Measurements from ENCODE around the gene C19orf38. TPM values are rescaled to one million over a fixed set of nuclear protein-coding genes. Genes with fewer than 3 reads are reported as not detected.

C19orf38 gene
- total and polyA plus RNA-seq, 2 of the 4 experiments (the other 2 are of a cell fraction): 0.18 to 0.19 TPM

DNA sequence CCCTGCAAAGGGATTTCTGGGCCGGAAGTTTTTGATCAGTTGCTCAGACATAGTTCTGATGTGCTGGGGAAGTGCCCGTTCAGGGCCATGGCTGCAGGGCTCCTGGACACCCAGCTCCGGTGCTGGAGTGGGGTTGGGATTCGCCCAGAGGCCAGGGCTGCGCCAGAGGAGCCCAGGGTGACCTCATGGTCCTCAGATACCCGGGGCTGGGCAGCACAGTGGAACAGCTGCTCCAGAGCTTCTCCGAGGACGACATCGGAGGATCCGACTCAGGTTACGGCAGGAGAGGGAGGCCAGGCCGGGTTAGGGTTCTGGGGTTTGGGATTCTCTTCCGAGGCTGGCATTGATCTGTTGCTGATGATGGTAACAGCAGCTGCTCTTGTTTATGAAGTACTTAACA, 44.0 kb downstream of the C19orf38 start:
- Histone ChIP-seq H2AFZ (replicated peaks; ENCODE audit: low read length, poor library complexity) (no peak overlapping the region), H4K20me1 (ENCODE audit: insufficient read depth, low read length) (peaks cover 70% of the 10 kb centered on the region), H3K9ac (ENCODE audit: low read depth, low read length) (no peak overlapping the region), H4K8ac (ENCODE audit: low read depth in 2 of 2, low read length in 2 of 2) (no peak overlapping the region), H2BK15ac (ENCODE audit: low read depth, low read length) (no peak overlapping the region), H3K79me1 (ENCODE audit: low read depth in 1 of 2, low read length in 2 of 2) (peaks cover 31 to 85% of the 10 kb centered on the region in 2 experiments), H3K27ac (ENCODE audit: insufficient read depth, low read length) (no peak overlapping the region), H4K91ac (ENCODE audit: insufficient read depth, low read depth, low read length) (no peak overlapping the region), H4K5ac (ENCODE audit: low read depth, low read length) (no peak overlapping the region), H3K4me3 (ENCODE audit: insufficient read depth, low read depth, low read length) (no peak overlapping the region), H3K36me3 (ENCODE audit: control insufficient read depth, insufficient read depth, low read length) (0 out of 2 replicates have a peak, but pooled peaks cover 2% of the 10 kb centered on the region), H3K14ac (replicated peaks; ENCODE audit: low read depth, low read length) (no peak overlapping the region), H3K4me2 (ENCODE audit: low read depth, low read length) (no peak overlapping the region), H2BK120ac (ENCODE audit: low read depth, low read length) (no peak overlapping the region), H3K4ac (ENCODE audit: low read depth, low read length) (no peak overlapping the region), H3K18ac (ENCODE audit: low read depth, low read length) (no peak overlapping the region), H3K27me3 (ENCODE audit: control insufficient read depth, insufficient read depth, low read length) (no peaks in the 10 kb centered on the region), H2BK5ac (ENCODE audit: low read depth, low read length, poor library complexity, severe bottlenecking) (no peak overlapping the region), H3K4me1 (ENCODE audit: control insufficient read depth, insufficient read depth, low read length) (peaks cover 12% of the 10 kb centered on the region), H2AK9ac (replicated peaks; ENCODE audit: low read depth, low read length, poor library complexity) (no peak overlapping the region), H3K9me1 (ENCODE audit: insufficient read depth, low read length) (peaks cover 34% of the 10 kb centered on the region), H2BK20ac (ENCODE audit: low read depth, low read length) (no peak overlapping the region), H3K23ac (ENCODE audit: low read depth, low read length) (no peak overlapping the region), H2AK5ac (ENCODE audit: low read depth, low read length) (no peak overlapping the region), H3K9me3 (ENCODE audit: control insufficient read depth, insufficient read depth, low read length) (no peaks in the 10 kb centered on the region), H3K56ac (ENCODE audit: extremely low read depth, insufficient read depth, low read length) (no peak overlapping the region)
- intact Hi-C loops (cut with micrococcal nuclease) (no loop called here), dilution Hi-C loops (cut with HindIII; ENCODE audit: low sequenced_read_pairs, unreplicated experiment) (no loop called here), in situ Hi-C loops (cut with MboI; ENCODE audit: low sequenced_read_pairs) (no loop called here)
- POLR2A ChIA-PET (ENCODE audit: unreplicated experiment): no interaction called here
- TF ChIP-seq RAD21 (IDR thresholded peaks at IDR 0.05; ENCODE audit: low read length) (no peak), SMC3 (IDR thresholded peaks at IDR 0.05; ENCODE audit: low read depth, low read length) (no peak), RCOR1 (IDR thresholded peaks at IDR 0.05; ENCODE audit: insufficient replicate concordance, low read length) (no peak), FOS (IDR thresholded peaks at IDR 0.05; ENCODE audit: low read depth, low read length) (no peak), POLR2A (IDR thresholded peaks at IDR 0.05; ENCODE audit: low read depth, low read length) (no peak), MXI1 (IDR thresholded peaks at IDR 0.05; ENCODE audit: borderline replicate concordance, low read depth, low read length) (no peak), CHD1 (IDR thresholded peaks at IDR 0.05; ENCODE audit: low read depth, low read length) (no peak), NFE2L2 (IDR thresholded peaks at IDR 0.05; ENCODE audit: low read depth, low read length) (no peak)
- TF ChIP-seq, protein P1, sequence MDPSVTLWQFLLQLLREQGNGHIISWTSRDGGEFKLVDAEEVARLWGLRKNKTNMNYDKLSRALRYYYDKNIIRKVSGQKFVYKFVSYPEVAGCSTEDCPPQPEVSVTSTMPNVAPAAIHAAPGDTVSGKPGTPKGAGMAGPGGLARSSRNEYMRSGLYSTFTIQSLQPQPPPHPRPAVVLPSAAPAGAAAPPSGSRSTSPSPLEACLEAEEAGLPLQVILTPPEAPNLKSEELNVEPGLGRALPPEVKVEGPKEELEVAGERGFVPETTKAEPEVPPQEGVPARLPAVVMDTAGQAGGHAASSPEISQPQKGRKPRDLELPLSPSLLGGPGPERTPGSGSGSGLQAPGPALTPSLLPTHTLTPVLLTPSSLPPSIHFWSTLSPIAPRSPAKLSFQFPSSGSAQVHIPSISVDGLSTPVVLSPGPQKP (IDR thresholded peaks at IDR 0.05; ENCODE audit: borderline replicate concordance, low read depth, low read length): no peak
- TF ChIP-seq, protein P2, sequence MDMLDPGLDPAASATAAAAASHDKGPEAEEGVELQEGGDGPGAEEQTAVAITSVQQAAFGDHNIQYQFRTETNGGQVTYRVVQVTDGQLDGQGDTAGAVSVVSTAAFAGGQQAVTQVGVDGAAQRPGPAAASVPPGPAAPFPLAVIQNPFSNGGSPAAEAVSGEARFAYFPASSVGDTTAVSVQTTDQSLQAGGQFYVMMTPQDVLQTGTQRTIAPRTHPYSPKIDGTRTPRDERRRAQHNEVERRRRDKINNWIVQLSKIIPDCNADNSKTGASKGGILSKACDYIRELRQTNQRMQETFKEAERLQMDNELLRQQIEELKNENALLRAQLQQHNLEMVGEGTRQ (IDR thresholded peaks at IDR 0.05; ENCODE audit: low read depth, low read length): no peak
- TF ChIP-seq, protein P3, sequence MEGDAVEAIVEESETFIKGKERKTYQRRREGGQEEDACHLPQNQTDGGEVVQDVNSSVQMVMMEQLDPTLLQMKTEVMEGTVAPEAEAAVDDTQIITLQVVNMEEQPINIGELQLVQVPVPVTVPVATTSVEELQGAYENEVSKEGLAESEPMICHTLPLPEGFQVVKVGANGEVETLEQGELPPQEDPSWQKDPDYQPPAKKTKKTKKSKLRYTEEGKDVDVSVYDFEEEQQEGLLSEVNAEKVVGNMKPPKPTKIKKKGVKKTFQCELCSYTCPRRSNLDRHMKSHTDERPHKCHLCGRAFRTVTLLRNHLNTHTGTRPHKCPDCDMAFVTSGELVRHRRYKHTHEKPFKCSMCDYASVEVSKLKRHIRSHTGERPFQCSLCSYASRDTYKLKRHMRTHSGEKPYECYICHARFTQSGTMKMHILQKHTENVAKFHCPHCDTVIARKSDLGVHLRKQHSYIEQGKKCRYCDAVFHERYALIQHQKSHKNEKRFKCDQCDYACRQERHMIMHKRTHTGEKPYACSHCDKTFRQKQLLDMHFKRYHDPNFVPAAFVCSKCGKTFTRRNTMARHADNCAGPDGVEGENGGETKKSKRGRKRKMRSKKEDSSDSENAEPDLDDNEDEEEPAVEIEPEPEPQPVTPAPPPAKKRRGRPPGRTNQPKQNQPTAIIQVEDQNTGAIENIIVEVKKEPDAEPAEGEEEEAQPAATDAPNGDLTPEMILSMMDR (conservative IDR thresholded peaks at IDR 0.05; ENCODE audit: low read depth, low read length): no peak
- no peak for ATAC-seq (ENCODE audit: low read depth)
- no peak for DNase-seq
- WGBS, 2 experiments (ENCODE audit: extremely low coverage in 2 of 2, insufficient read length in 1 of 2): 90% methylated on average over 4 of the region's 13 CpGs; no CpG with 5 or more reads in 1 of the 2 experiments
- CTCF ChIA-PET: no interaction called here
- BruUV-seq (replicated peaks): no TSS peak

Measured in IMR-90 (cell line).